ENCODE measurements around the gene ACIN1.

The ACIN1 gene, protein sequence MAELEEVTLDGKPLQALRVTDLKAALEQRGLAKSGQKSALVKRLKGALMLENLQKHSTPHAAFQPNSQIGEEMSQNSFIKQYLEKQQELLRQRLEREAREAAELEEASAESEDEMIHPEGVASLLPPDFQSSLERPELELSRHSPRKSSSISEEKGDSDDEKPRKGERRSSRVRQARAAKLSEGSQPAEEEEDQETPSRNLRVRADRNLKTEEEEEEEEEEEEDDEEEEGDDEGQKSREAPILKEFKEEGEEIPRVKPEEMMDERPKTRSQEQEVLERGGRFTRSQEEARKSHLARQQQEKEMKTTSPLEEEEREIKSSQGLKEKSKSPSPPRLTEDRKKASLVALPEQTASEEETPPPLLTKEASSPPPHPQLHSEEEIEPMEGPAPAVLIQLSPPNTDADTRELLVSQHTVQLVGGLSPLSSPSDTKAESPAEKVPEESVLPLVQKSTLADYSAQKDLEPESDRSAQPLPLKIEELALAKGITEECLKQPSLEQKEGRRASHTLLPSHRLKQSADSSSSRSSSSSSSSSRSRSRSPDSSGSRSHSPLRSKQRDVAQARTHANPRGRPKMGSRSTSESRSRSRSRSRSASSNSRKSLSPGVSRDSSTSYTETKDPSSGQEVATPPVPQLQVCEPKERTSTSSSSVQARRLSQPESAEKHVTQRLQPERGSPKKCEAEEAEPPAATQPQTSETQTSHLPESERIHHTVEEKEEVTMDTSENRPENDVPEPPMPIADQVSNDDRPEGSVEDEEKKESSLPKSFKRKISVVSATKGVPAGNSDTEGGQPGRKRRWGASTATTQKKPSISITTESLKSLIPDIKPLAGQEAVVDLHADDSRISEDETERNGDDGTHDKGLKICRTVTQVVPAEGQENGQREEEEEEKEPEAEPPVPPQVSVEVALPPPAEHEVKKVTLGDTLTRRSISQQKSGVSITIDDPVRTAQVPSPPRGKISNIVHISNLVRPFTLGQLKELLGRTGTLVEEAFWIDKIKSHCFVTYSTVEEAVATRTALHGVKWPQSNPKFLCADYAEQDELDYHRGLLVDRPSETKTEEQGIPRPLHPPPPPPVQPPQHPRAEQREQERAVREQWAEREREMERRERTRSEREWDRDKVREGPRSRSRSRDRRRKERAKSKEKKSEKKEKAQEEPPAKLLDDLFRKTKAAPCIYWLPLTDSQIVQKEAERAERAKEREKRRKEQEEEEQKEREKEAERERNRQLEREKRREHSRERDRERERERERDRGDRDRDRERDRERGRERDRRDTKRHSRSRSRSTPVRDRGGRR

DNA sequence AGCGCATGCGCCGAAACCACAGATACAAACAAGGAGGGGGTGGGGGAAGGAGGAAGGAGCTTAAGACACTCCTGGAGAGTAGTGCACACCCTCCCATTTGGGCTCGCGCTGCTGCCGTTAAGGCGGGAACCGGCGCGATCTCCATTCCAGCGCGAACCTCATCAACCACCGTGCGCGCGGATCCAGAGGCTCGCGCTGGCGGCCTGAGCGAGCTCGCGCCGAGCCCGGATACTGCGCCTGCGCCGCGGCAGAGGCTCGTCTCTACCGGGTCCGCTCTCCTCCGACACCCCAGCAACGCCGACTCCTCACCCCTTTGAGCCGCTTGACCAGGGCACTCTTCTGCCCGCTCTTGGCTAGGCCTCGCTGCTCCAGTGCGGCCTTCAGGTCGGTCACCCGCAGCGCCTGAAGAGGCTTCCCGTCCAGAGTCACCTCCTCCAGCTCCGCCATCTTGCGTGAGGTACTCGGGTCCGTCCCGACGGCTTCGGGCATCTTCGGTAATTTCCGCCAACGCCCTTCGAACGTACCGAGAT is at the start of gene ACIN1:
Gene ACIN1 (minus strand): TSS at position 471 of the 530 bp plus-strand sequence. CDS start 24 bp downstream, at position 447.
- H3K27me3 ChIP-seq (ENCODE audit: control insufficient read depth, insufficient read depth, low read length), result no peaks in the 10 kb centered on the region
- peaks cover 9% of the 10 kb centered on the region; the same call in 1 of the 2 replicates for H3K36me3 ChIP-seq (ENCODE audit: control insufficient read depth, insufficient read depth, low read length)
- no peak for DNase-seq (ENCODE audit: low read depth, low spot score)
- H3K27ac ChIP-seq (ENCODE audit: low read length), result no peak within 1 kb of the TSS
- WGBS (ENCODE audit: insufficient coverage, insufficient read length), result no CpG with 5 or more reads among the region's 55 CpGs
- peak within 1 kb of the TSS; percentile 92 for H3K4me3 ChIP-seq (ENCODE audit: low read length)
- no peaks in the 10 kb centered on the region for H3K9me3 ChIP-seq (ENCODE audit: control insufficient read depth, insufficient read depth, low read length)
- H3K4me1 ChIP-seq (ENCODE audit: control insufficient read depth, insufficient read depth, low read length), result no peaks in the 10 kb centered on the region; the same call in 1 of the 2 replicates

GRCh38 chr14:23143911-23144310 is 49.0 kb upstream of the ACIN1 start:
- H3K27ac ChIP-seq (ENCODE audit: low read length), result no peak overlapping the region
- H3K27me3 ChIP-seq (ENCODE audit: control insufficient read depth, insufficient read depth, low read length), result no peaks in the 10 kb centered on the region; the same call in 1 of the 2 replicates
- no peaks in the 10 kb centered on the region for H3K9me3 ChIP-seq (ENCODE audit: control insufficient read depth, insufficient read depth, low read length)
- WGBS (ENCODE audit: insufficient coverage, insufficient read length), result no CpG with 5 or more reads among the region's 1 CpG
- no peaks in the 10 kb centered on the region for H3K4me1 ChIP-seq (ENCODE audit: control insufficient read depth, insufficient read depth, low read length)
- no peak overlapping the region for H3K4me3 ChIP-seq (ENCODE audit: low read length)
- DNase-seq (ENCODE audit: low read depth, low spot score), result no peak
- peaks cover 13% of the 10 kb centered on the region for H3K36me3 ChIP-seq (ENCODE audit: control insufficient read depth, insufficient read depth, low read length)

- WGBS (ENCODE audit: insufficient coverage, insufficient read length), result no CpG with 5 or more reads among the region's 4 CpGs
- H3K36me3 ChIP-seq (ENCODE audit: control insufficient read depth, insufficient read depth, low read length), result peaks cover 15% of the 10 kb centered on the region
These were observed 47.9 kb upstream of the ACIN1 start for GRCh38 chr14:23142826-23143225.

DNA sequence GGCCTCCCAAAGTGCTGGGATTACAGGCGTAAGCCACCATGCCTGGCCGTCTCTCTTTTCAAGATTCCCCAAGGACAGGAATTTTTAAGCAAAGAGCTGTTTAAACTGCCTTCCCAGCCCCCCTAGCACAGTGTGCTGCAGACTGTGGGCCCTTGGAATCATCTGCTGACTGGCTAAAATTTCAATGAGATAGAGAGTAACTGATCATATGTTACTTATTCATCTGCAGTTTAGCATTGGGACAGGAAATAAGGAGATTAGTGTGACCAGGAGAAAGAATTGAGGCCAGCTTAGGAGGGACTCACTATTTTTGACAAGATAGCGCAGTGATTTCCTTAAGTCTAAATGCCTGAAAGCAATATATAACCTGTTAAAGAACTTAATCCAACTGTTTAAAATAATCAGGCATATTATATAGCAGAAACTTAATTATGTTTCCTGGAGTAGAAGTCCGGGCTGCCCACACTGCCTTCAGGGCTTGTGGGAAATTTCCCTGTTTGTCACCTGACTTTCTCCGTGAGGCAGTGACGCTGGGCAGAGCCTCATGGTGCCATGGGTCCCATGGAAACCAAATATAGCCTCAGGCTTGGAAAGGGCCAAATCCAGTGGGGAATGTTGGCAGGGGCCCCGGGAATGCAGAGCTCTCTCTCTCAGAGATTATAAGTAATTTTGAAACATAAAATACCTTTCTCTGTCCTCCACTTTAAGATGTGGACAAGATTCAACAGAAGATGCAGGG is 46.9 kb upstream of the ACIN1 start:
- H3K4me1 ChIP-seq (ENCODE audit: control insufficient read depth, insufficient read depth, low read length), result no peaks in the 10 kb centered on the region
- WGBS (ENCODE audit: insufficient coverage, insufficient read length), result no CpG with 5 or more reads among the region's 7 CpGs
- H3K27me3 ChIP-seq (ENCODE audit: control insufficient read depth, insufficient read depth, low read length), result no peaks in the 10 kb centered on the region; the same call in 1 of the 2 replicates
- H3K36me3 ChIP-seq (ENCODE audit: control insufficient read depth, insufficient read depth, low read length), result peaks cover 21% of the 10 kb centered on the region
- no peaks in the 10 kb centered on the region for H3K9me3 ChIP-seq (ENCODE audit: control insufficient read depth, insufficient read depth, low read length)
- H3K4me3 ChIP-seq (ENCODE audit: low read length), result no peak overlapping the region
- no peak for DNase-seq (ENCODE audit: low read depth, low spot score)
- no peak overlapping the region for H3K27ac ChIP-seq (ENCODE audit: low read length)

More at GRCh38 chr14:23142826-23143225, 47.9 kb upstream of the ACIN1 start:
- Histone ChIP-seq H3K27ac (ENCODE audit: low read length) (no peak overlapping the region), H3K4me3 (ENCODE audit: low read length) (no peak overlapping the region), H3K27me3 (ENCODE audit: control insufficient read depth, insufficient read depth, low read length) (no peaks in the 10 kb centered on the region; the same call in 1 of the 2 replicates), H3K4me1 (ENCODE audit: control insufficient read depth, insufficient read depth, low read length) (no peaks in the 10 kb centered on the region), H3K9me3 (ENCODE audit: control insufficient read depth, insufficient read depth, low read length) (no peaks in the 10 kb centered on the region)
- no peak for DNase-seq (ENCODE audit: low read depth, low spot score)

DNA sequence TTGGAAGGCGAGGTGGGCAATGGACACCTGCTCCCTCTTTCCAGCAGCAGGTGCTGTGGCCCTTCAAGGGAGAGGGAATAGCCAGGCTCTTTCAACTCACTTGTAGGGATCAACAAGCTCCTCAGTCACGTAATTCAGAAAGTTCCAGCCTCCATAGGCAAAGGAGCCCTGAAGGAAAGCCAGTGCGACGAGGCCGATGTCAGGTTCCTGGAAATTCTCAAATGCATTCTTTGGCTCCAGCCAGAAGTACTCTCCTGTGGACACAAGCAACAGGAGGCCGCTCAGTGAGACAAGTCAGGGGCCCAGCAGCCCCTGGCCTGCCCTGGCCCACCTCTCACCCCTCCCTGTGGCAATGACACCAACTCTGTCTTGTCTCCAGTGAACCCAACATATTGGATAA is 45.4 kb upstream of the ACIN1 start:
- peaks cover 27% of the 10 kb centered on the region for H3K36me3 ChIP-seq (ENCODE audit: control insufficient read depth, insufficient read depth, low read length)
- DNase-seq (ENCODE audit: low read depth, low spot score), result no peak
- WGBS (ENCODE audit: insufficient coverage, insufficient read length), result no CpG with 5 or more reads among the region's 6 CpGs
- no peak overlapping the region for H3K27ac ChIP-seq (ENCODE audit: low read length)
- no peaks in the 10 kb centered on the region for H3K9me3 ChIP-seq (ENCODE audit: control insufficient read depth, insufficient read depth, low read length)
- H3K4me3 ChIP-seq (ENCODE audit: low read length), result no peak overlapping the region
- no peaks in the 10 kb centered on the region; the same call in 1 of the 2 replicates for H3K27me3 ChIP-seq (ENCODE audit: control insufficient read depth, insufficient read depth, low read length)
- H3K4me1 ChIP-seq (ENCODE audit: control insufficient read depth, insufficient read depth, low read length), result no peaks in the 10 kb centered on the region

- no peak overlapping the region for H3K4me3 ChIP-seq (ENCODE audit: low read length)
- WGBS (ENCODE audit: insufficient coverage, insufficient read length), result no CpG with 5 or more reads among the region's 2 CpGs
- no peak for DNase-seq (ENCODE audit: low read depth, low spot score)
- H3K4me1 ChIP-seq (ENCODE audit: control insufficient read depth, insufficient read depth, low read length), result no peaks in the 10 kb centered on the region
- peaks cover 27% of the 10 kb centered on the region for H3K36me3 ChIP-seq (ENCODE audit: control insufficient read depth, insufficient read depth, low read length)
- no peaks in the 10 kb centered on the region for H3K9me3 ChIP-seq (ENCODE audit: control insufficient read depth, insufficient read depth, low read length)
- no peaks in the 10 kb centered on the region; the same call in 1 of the 2 replicates for H3K27me3 ChIP-seq (ENCODE audit: control insufficient read depth, insufficient read depth, low read length)
- no peak overlapping the region for H3K27ac ChIP-seq (ENCODE audit: low read length)
These were observed 44.9 kb upstream of the ACIN1 start for GRCh38 chr14:23139874-23140273.

DNA sequence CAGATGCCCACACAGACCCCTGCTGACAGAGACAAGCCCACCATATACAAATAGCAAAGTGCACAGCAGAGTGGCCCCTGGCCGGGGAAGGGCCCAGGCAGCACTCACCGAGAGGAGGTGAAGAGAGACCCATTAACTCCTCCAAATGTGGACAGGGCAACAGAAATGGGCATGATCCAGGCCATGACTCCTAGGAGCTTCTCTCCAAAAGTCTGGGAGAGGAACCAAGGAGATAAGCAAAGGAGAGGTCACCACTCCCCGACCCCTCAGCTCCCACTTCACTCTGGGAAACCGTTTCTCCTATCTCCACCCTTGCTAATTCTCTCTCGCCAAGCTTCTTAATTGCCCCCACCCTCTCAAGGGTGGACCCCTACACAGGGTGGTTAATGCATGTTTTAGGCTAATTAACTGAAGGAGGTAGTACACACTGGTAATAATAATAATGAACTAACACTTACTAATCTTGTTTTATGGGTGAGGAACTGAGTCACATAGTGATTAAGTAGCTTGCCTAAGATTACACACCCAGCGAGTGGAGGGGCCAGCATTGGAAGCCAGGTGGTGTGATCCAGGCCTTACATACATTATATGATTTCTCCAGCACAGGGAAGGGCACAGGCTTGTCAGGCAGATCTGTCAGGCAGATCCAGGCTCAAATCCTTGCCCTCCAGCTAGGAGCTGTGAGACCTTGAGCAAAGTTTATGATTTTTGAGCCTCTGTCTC is 43.0 kb upstream of the ACIN1 start:
- no peaks in the 10 kb centered on the region; the same call in 1 of the 2 replicates for H3K27me3 ChIP-seq (ENCODE audit: control insufficient read depth, insufficient read depth, low read length)
- no peak overlapping the region for H3K27ac ChIP-seq (ENCODE audit: low read length)
- no CpG with 5 or more reads among the region's 6 CpGs for WGBS (ENCODE audit: insufficient coverage, insufficient read length)
- no peak for DNase-seq (ENCODE audit: low read depth, low spot score)
- H3K4me3 ChIP-seq (ENCODE audit: low read length), result no peak overlapping the region
- H3K36me3 ChIP-seq (ENCODE audit: control insufficient read depth, insufficient read depth, low read length), result peaks cover 27% of the 10 kb centered on the region
- no peaks in the 10 kb centered on the region for H3K4me1 ChIP-seq (ENCODE audit: control insufficient read depth, insufficient read depth, low read length)
- no peaks in the 10 kb centered on the region for H3K9me3 ChIP-seq (ENCODE audit: control insufficient read depth, insufficient read depth, low read length)

DNA sequence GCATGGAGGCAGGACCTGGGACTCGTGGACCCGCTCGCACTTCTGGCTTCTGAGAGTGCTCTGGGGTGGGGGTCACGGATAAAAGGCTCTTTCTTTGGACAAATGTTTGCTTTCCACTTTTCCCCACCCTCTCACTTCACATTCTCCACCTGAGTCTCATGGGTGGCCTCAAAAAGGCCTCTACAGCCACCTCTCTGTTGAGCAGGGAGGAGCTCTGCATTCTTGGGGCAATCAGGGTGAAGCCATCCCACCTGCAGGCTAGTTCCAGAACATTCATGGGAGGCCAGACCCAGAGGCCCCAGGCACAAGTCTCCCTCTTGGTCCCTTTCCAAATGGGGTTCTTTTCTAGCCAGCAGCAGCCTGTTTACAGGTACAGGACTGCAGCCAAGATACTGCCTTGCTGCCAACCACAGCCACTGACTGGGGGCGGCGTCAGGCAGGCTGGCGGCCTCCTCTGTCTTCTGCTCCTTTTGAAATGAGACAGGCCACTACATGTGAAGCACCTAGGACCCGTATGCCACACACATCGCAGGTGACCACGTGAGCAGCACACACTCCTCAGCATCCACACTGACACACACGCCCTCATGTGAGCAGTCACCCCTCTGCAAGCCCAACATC is 42.4 kb upstream of the ACIN1 start:
- Histone ChIP-seq H3K36me3 (ENCODE audit: control insufficient read depth, insufficient read depth, low read length) (peaks cover 27% of the 10 kb centered on the region), H3K27me3 (ENCODE audit: control insufficient read depth, insufficient read depth, low read length) (no peaks in the 10 kb centered on the region; the same call in 1 of the 2 replicates), H3K27ac (ENCODE audit: low read length) (no peak overlapping the region), H3K4me3 (ENCODE audit: low read length) (no peak overlapping the region), H3K4me1 (ENCODE audit: control insufficient read depth, insufficient read depth, low read length) (no peaks in the 10 kb centered on the region), H3K9me3 (ENCODE audit: control insufficient read depth, insufficient read depth, low read length) (no peaks in the 10 kb centered on the region)
- no CpG with 5 or more reads among the region's 11 CpGs for WGBS (ENCODE audit: insufficient coverage, insufficient read length)
- no peak for DNase-seq (ENCODE audit: low read depth, low spot score)
